Activated CD4-positive, CD25-positive, alpha-beta regulatory T cell treated with anti-CD3 and anti-CD28 coated beads, Interleukin-2, amount 50 U/mL, for 72 hours (primary cell): Measurements from ENCODE around the gene ADCY9.

Experiments used
- DNase-seq: peaks from one replicate; pipeline ENCODE4 v3.0.0; 2021

Gene ADCY9

GRCh38 chr16:3998793-3999478, 117.3 kb downstream of the ADCY9 start:
- DNase-seq = no peak

GRCh38 chr16:3997231-3997841, 118.9 kb downstream of the ADCY9 start:
- DNase-seq = no peak

- no peak for DNase-seq
Measured at GRCh38 chr16:3995001-3995400, 121.2 kb downstream of the ADCY9 start.

GRCh38 chr16:3993052-3993785, 123.0 kb downstream of the ADCY9 start:
- no peak for DNase-seq

- no peak for DNase-seq
Measured at GRCh38 chr16:3992297-3993051, 123.8 kb downstream of the ADCY9 start.

GRCh38 chr16:3988824-3989223, 127.4 kb downstream of the ADCY9 start:
- DNase-seq = no peak

- DNase-seq = no peak
Measured at GRCh38 chr16:3988011-3988410, 128.2 kb downstream of the ADCY9 start.

GRCh38 chr16:3987231-3987630, 129.0 kb downstream of the ADCY9 start:
- DNase-seq = no peak

GRCh38 chr16:3986235-3986544, 130.1 kb downstream of the ADCY9 start:
- no peak for DNase-seq

GRCh38 chr16:3984111-3985060, 131.9 kb downstream of the ADCY9 start:
- DNase-seq = no peak

- DNase-seq = peak; percentile 36
Measured at GRCh38 chr16:3983081-3983520, 133.1 kb downstream of the ADCY9 start.

- no peak for DNase-seq
Measured at GRCh38 chr16:3982216-3982615, 134.0 kb downstream of the ADCY9 start.

- DNase-seq = no peak
Measured at GRCh38 chr16:3980253-3981111, 135.8 kb downstream of the ADCY9 start.

GRCh38 chr16:3979518-3979917, 136.7 kb downstream of the ADCY9 start:
- no peak for DNase-seq

- no peak for DNase-seq
Measured at GRCh38 chr16:3979070-3979469, 137.2 kb downstream of the ADCY9 start.

- no peak for DNase-seq
Measured at GRCh38 chr16:3977376-3977775, 138.9 kb downstream of the ADCY9 start.

- DNase-seq = no peak
Measured at GRCh38 chr16:3974751-3975150, 141.5 kb downstream of the ADCY9 start.

- no peak for DNase-seq
Measured at GRCh38 chr16:3971706-3972105, 144.5 kb downstream of the ADCY9 start.

GRCh38 chr16:3971261-3971660, 145.0 kb downstream of the ADCY9 start:
- DNase-seq = no peak

GRCh38 chr16:3968551-3968950, 147.7 kb downstream of the ADCY9 start:
- no peak for DNase-seq

- DNase-seq = no peak
Measured at GRCh38 chr16:3966681-3967080, 149.6 kb downstream of the ADCY9 start.
